Liver (tissue), 9 donors: Measurements from ENCODE around the gene CGNL1. TPM values are rescaled to one million over a fixed set of nuclear protein-coding genes. Genes with fewer than 3 reads are reported as not detected.

ENCODE experiments used
- DNase-seq: peaks from one replicate; pipeline ENCODE4 v3.0.0-alpha.2; 2017; ENCODE audit warnings: low spot score
- H3K27ac ChIP-seq, 2 donors: one replicate each; pipeline ENCODE4 v1.7.0; 2013; ENCODE audit warnings: inconsistent platforms in 2 of 2, low read length in 2 of 2, control low read depth in 1 of 2, low read depth in 1 of 2, mild to moderate bottlenecking in 1 of 2
- H3K27me3 ChIP-seq, 4 donors: one replicate each; pipeline versions ENCODE4 v1.6.1 to v1.7.0; 2013; ENCODE audit warnings: low read length in 3 of 4, inconsistent platforms in 1 of 4, mild to moderate bottlenecking in 1 of 4, moderate library complexity in 1 of 4; ENCODE audit not compliant: control insufficient read depth in 4 of 4, insufficient read depth in 4 of 4
- H3K36me3 ChIP-seq, 4 donors: one replicate each; pipeline versions ENCODE4 v1.6.1 to v1.7.0; 2013; ENCODE audit warnings: low read length in 3 of 4, mild to moderate bottlenecking in 3 of 4, low read depth in 1 of 4, moderate library complexity in 1 of 4; ENCODE audit not compliant: control insufficient read depth in 4 of 4, insufficient read depth in 3 of 4
- H3K4me1 ChIP-seq, 4 donors: one replicate each; pipeline versions ENCODE4 v1.6.1 to v1.7.0; 2013; ENCODE audit warnings: low read length in 3 of 4, mild to moderate bottlenecking in 3 of 4, moderate library complexity in 1 of 4; ENCODE audit not compliant: control insufficient read depth in 4 of 4, insufficient read depth in 4 of 4
- H3K4me3 ChIP-seq, 3 donors: one replicate each; pipeline versions ENCODE4 v1.6.1 to v1.7.0; 2013; ENCODE audit warnings: low read length in 3 of 3, control low read depth in 1 of 3, low read depth in 1 of 3, mild to moderate bottlenecking in 1 of 3
- H3K9ac ChIP-seq, 2 donors: one replicate each; pipeline ENCODE4 v1.7.0; 2013; ENCODE audit warnings: low read length in 2 of 2, mild to moderate bottlenecking in 2 of 2, moderate library complexity in 2 of 2, control low read depth in 1 of 2, low read depth in 1 of 2
- H3K9me3 ChIP-seq, 4 donors: one replicate each; pipeline versions ENCODE4 v1.6.1 to v1.7.0; 2013; ENCODE audit warnings: low read length in 3 of 4; ENCODE audit not compliant: control insufficient read depth in 4 of 4
- ATF3 ChIP-seq: IDR thresholded peaks from 2 replicates; pipeline ENCODE4 v1.6.1; 2016; ENCODE audit warnings: antibody characterized with exemption
- CTCF ChIP-seq: fragments of 150-350 bp; IDR thresholded peaks from 2 replicates; pipeline ENCODE4 v1.5.1; 2017; ENCODE audit warnings: improper control_type of control experiment, low read depth, low read length; ENCODE audit not compliant: missing input control
- EGR1 ChIP-seq, 2 donors: IDR thresholded peaks; 2 replicates each; pipeline ENCODE4 v1.6.1; 2016 to 2018; ENCODE audit warnings: antibody characterized with exemption in 2 of 2, low read depth in 2 of 2
- FOXA1 ChIP-seq: IDR thresholded peaks from 2 replicates; pipeline ENCODE4 v1.6.1; 2016; ENCODE audit warnings: antibody characterized with exemption
- GABPA ChIP-seq, 2 donors: IDR thresholded peaks in 1 of 2; conservative IDR thresholded peaks in 1 of 2; 2 replicates each; pipeline ENCODE4 v1.6.1; 2016; ENCODE audit warnings: antibody characterized with exemption in 2 of 2, mild to moderate bottlenecking in 1 of 2, moderate library complexity in 1 of 2
- HNF4A ChIP-seq, 2 donors: conservative IDR thresholded peaks; 2 replicates each; pipeline ENCODE4 v1.6.1; 2016; ENCODE audit warnings: antibody characterized with exemption in 2 of 2, mild to moderate bottlenecking in 2 of 2
- HNF4G ChIP-seq: IDR thresholded peaks from 2 replicates; pipeline ENCODE4 v1.6.1; 2016; ENCODE audit warnings: antibody characterized with exemption
- JUND ChIP-seq, 2 donors: IDR thresholded peaks; 2 replicates each; pipeline ENCODE4 v1.6.1; 2016; ENCODE audit warnings: antibody characterized with exemption in 2 of 2
- MAX ChIP-seq: IDR thresholded peaks from 2 replicates; pipeline ENCODE4 v1.6.1; 2016; ENCODE audit warnings: antibody characterized with exemption
- NR2F2 ChIP-seq: IDR thresholded peaks from 2 replicates; pipeline ENCODE4 v1.6.1; 2016; ENCODE audit warnings: antibody characterized with exemption
- RAD21 ChIP-seq, 2 donors: IDR thresholded peaks; 2 replicates each; pipeline ENCODE4 v1.6.1; 2016; ENCODE audit warnings: antibody characterized with exemption in 2 of 2, mild to moderate bottlenecking in 2 of 2
- TAF1 ChIP-seq: conservative IDR thresholded peaks from 2 replicates; pipeline ENCODE4 v1.6.1; 2016; ENCODE audit warnings: antibody characterized with exemption, mild to moderate bottlenecking
- YY1 ChIP-seq: IDR thresholded peaks from 2 replicates; pipeline ENCODE4 v1.6.1; 2016; ENCODE audit warnings: antibody characterized with exemption, mild to moderate bottlenecking
- ZBTB33 ChIP-seq: IDR thresholded peaks from 2 replicates; pipeline ENCODE4 v1.6.1; 2016; ENCODE audit warnings: antibody characterized with exemption
- WGBS: extraction: QIAGEN DNeasy Blood & Tissue Kit; methylation state at CpG from one replicate; pipeline ENCODE4 v1.1.7; 2013; 5-methylcytosine and 5-hydroxymethylcytosine counted together
- polyA plus RNA-seq, 2 donors: library from polyadenylated mRNA; stranded (reverse) in 1 of 2; unstranded in 1 of 2; fragments of 200-250 nt in 1 of 2; fragments of >200 nt in 1 of 2; fragmentation: Nextera tagmentation in 1 of 2; extraction: Ambion mirVana in 1 of 2; gene quantifications; one replicate each; pipeline versions ENCODE4 v1.2.1 to v1.2.3, GENCODE V29; 2013 to 2015
- total RNA-seq, 2 donors: library from RNA; depleted of rRNA; stranded (reverse); fragments of >200 nt; gene quantifications; one replicate each; pipeline ENCODE4 v1.2.3, GENCODE V29; 2014
- donor health status: healthy.
- donor health status: healthy.
- donor health status: healthy.
- donor health status: healthy.
- donor health status: healthy.

Gene CGNL1
- total and polyA plus RNA-seq, 4 donors, result 12.0 to 31.9 (median 16.1) TPM

- no peak for DNase-seq
- WGBS, result 75% methylated on average over 9 of the region's 9 CpGs
- peaks cover 0 to 10% (median 1%) of the 10 kb centered on the region in 4 donors for H3K4me1 ChIP-seq
- TF ChIP-seq CTCF (no peak), MAX (no peak)
- H3K4me3 ChIP-seq, result no peak overlapping the region
- no peaks in the 10 kb centered on the region for H3K9me3 ChIP-seq
- H3K27ac ChIP-seq, result no peak overlapping the region
- no peaks in the 10 kb centered on the region for H3K27me3 ChIP-seq
- H3K9ac ChIP-seq, result no peak overlapping the region
- peaks cover 0 to 3% (median 0%) of the 10 kb centered on the region in 4 donors for H3K36me3 ChIP-seq
Observed at GRCh38 chr15:57510647-57511046, 134.3 kb downstream of the CGNL1 start.

- Histone ChIP-seq H3K36me3 (peaks cover 0 to 46% (median 29%) of the 10 kb centered on the region in 4 donors), H3K9ac (no peak overlapping the region), H3K9me3 (no peaks in the 10 kb centered on the region), H3K4me1 (no peaks in the 10 kb centered on the region), H3K27me3 (no peaks in the 10 kb centered on the region), H3K27ac (no peak overlapping the region), H3K4me3 (no peak overlapping the region)
- DNase-seq, result no peak
- WGBS, result 90% methylated on average over 22 of the region's 22 CpGs
- TF ChIP-seq JUND (IDR thresholded peaks at IDR 0.05) (no peak), CTCF (no peak), FOXA1 (no peak), YY1 (no peak), HNF4A (conservative IDR thresholded peaks at IDR 0.05) (no peak), ZBTB33 (no peak)
Observed at GRCh38 chr15:57516327-57517029, 140.2 kb downstream of the CGNL1 start.

- Histone ChIP-seq H3K27ac (no peak overlapping the region), H3K36me3 (peaks cover 0 to 49% (median 30%) of the 10 kb centered on the region in 4 donors), H3K27me3 (no peaks in the 10 kb centered on the region), H3K9ac (no peak overlapping the region), H3K9me3 (no peaks in the 10 kb centered on the region), H3K4me3 (no peak overlapping the region), H3K4me1 (no peaks in the 10 kb centered on the region)
- WGBS, result 89% methylated on average over 6 of the region's 6 CpGs
- DNase-seq, result no peak
- TF ChIP-seq NR2F2 (no peak), FOXA1 (no peak), HNF4G (no peak), YY1 (no peak), HNF4A (conservative IDR thresholded peaks at IDR 0.05) (no peak), ZBTB33 (no peak), GABPA (IDR thresholded peaks at IDR 0.05 in 1 of 2, conservative IDR thresholded peaks at IDR 0.05 in 1 of 2) (no peak), TAF1 (no peak), CTCF (no peak), RAD21 (IDR thresholded peaks at IDR 0.05) (no peak), ATF3 (no peak), JUND (IDR thresholded peaks at IDR 0.05) (no peak), EGR1 (IDR thresholded peaks at IDR 0.05; ENCODE audit: low read depth in 2 of 2) (no peak)
Observed at GRCh38 chr15:57517030-57517671, 140.8 kb downstream of the CGNL1 start.
